ENCODE measurements around the gene MYCN.

MYCN gene

GRCh38 chr2:15970701-15971100 lies 30.4 kb downstream of the MYCN start:
- H3K27ac ChIP-seq: no peak overlapping the region
- TF ChIP-seq ZFX (IDR thresholded peaks at IDR 0.05; ENCODE audit: borderline replicate concordance) (no peak), CTCF (IDR thresholded peaks at IDR 0.05) (no peak)

DNA sequence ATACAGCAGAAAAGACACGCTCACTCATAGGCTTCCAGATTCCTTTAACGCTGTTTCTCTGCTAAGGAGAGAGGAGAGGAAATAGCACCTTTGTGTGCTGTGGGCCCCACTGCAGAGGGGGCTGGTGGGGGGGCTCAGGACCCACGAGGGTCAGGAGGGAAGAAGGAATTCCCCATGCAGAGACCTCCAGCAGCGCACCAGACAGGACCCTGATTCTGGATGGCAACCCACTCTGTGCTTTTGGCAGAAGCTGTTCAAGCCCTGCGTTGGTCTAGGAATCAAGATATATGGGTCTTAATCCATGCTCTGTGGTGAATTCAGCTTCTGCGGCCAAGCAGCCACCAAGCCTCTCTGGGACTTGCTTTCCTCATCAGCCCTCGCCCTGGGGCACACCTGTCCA lies 31.0 kb downstream of the MYCN start:
- TF ChIP-seq CTCF (IDR thresholded peaks at IDR 0.05): no peak
- no peak for TF ChIP-seq ZFX (IDR thresholded peaks at IDR 0.05; ENCODE audit: borderline replicate concordance)
- no peak overlapping the region for H3K27ac ChIP-seq

DNA sequence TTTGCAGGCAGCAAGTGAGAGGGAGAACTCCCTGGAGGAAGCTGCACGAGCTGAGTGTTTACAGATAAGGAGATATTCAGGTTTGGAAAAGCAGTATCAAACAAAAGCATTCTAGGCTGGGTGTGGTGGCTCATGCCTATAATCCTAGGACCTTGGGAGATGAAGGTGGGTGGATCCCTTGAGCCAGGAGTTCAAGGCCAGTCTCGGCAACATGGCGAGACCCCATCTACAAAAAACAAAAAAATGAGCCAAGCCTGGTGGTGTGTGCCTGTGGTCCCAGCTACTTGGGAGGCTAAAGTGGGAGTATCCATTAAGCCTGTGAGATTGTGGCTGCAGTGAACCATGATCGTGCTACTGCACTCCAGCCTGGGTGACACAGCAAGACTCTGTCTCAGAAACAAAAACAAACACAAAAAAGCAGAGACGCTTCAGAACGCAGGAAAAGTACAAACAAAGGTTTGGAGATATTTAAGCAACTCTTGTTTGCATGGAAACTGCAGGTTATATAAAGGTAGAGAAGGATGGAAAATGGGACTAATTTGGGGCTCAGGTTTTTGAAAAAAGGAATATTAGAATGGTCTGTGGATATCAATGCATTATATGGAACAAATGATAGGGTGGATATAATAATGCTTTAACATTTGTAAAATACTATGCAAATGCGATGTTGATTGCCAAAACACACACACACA lies 31.6 kb downstream of the MYCN start:
- TF ChIP-seq CTCF (IDR thresholded peaks at IDR 0.05): no peak

DNA sequence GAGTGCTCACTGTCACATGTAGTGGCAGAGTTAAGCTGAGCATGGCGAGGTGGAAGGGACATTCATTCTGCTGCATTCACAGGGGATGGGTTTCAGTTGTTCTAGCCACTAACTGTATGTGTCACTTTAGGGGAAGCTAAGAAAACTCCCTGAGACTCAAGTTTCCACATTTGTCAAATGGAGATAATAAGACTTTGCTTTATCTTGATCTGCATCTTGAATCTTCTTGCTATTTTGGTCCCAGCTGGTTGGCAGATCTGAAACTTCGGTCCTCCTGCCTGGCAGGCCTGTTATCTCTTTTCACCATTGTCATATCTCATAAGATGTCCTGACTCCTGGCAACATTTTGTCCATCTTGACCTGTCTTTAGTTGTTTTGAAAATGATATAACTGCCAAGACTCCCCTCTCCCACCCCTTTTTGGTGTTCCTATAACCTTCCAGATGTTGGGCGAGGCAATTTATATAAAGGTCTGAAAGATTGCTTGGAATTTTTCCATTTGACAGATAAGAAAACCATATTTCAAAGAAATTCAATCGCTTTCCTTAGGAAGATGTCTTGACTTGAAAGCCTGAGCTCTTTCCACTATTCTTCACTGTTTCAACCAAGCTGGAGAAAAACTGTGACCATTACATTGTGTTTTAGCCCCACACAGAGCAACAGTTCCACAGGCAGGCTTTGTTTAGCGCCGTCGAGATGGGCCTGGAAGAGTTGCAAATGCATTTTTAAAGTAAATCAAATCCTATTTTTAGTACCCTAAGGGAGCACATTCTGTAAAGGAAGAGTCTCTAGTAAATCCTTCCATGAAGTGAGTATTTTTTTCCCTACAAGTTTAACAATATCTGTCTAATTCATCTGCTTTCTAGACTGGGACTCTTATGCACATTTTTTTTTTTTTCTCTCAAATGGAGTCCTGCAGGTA lies 33.4 kb downstream of the MYCN start:
- no peak overlapping the region for H3K27ac ChIP-seq
- no peak for TF ChIP-seq CTCF (IDR thresholded peaks at IDR 0.05)
- TF ChIP-seq ZFX (IDR thresholded peaks at IDR 0.05; ENCODE audit: borderline replicate concordance): no peak

More for the DNA sequence above, 31.6 kb downstream of the MYCN start:
- no peak overlapping the region for H3K27ac ChIP-seq

DNA sequence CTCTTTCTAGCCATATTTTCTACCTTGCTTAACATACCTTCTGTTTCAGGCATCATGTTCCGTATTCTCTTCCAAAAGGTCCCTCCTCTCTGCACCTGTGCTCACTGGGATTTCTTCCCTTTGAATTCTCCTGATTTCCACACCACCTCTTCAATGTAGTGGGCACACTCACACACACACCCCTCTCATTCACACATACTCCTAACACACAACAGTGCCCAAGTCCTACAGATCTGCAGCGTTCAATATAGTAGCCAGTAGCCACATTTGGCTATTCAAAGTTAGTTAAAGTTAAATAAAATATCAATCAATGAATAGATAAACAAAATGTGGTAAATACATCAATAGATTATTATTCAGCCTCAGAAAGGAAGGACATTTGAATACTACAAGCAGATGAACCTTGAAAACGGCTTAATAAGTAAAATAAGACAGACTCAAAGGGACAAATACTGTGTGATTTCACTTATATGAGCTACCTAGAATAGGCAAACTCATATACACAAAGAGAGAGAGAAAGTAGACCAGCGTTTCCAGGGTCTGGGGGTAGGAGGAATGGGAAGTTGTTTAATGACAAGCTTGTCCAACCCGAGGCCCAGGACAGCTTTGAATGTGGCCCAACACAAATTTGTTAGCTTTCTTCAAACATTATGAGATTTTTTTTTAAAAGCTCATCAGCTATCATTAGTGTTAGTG lies 34.4 kb downstream of the MYCN start:
- no peak for TF ChIP-seq ZFX (IDR thresholded peaks at IDR 0.05; ENCODE audit: borderline replicate concordance)
- no peak for TF ChIP-seq CTCF (IDR thresholded peaks at IDR 0.05)
- H3K27ac ChIP-seq: no peak overlapping the region

GRCh38 chr2:15975261-15975600 lies 34.9 kb downstream of the MYCN start:
- no peak for TF ChIP-seq CTCF (IDR thresholded peaks at IDR 0.05)
- no peak for TF ChIP-seq ZFX (IDR thresholded peaks at IDR 0.05; ENCODE audit: borderline replicate concordance)

More at GRCh38 chr2:15975261-15975600, 34.9 kb downstream of the MYCN start:
- no peak overlapping the region for H3K27ac ChIP-seq
